HG02943 (cell line): ENCODE data around the gene LSMEM2.
"Not testable (repeated sequence)": the region's sequence is repeated elsewhere in the genome, so short reads cannot be mapped to it uniquely, and the experiment has no call there.

Experiments
- ATAC-seq: cut with Tn5 transposase; IDR thresholded peaks from one replicate; pipeline ENCODE4 v1.9.1; 2021; ENCODE audit warnings: mild to moderate bottlenecking, low read depth, moderate library complexity; ENCODE audit not compliant: unreplicated experiment

The LSMEM2 gene

DNA sequence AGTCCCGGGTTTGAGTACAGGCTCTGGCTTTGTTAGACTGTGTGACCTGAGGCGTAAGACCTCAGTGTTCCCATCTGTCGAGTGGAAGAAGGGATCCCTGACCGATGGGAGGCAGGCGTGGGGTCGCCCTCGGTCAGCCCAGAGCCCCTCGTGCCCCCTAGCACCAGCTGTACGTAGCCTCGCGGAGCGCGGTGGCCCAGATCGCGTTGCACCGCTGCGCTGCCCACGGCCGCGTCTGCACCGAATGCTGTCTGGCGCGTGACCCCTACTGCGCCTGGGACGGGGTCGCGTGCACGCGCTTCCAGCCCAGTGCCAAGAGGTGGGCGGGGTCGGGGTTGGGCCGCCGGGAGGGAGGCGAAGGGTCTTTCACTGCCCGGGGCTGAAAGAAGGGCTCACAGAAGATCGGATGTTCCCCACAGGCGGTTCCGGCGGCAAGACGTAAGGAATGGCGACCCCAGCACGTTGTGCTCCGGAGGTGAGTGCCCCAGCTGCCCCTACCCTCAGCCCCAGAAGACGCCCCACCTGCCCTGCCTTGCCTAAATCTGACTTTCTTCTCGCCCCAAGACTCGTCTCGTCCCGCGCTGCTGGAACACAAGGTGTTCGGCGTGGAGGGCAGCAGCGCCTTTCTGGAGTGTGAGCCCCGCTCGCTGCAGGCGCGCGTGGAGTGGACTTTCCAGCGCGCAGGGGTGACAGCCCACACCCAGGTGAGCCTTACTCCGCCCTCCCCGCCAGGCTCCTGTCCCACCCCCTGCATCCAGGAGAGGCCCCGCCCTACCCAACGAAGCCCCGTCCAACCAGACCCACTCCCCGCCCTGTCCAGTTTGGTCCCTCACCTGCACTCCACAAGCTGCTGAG lies 3.5 kb upstream of the LSMEM2 start:
- no peak for ATAC-seq

GRCh38 chr3:50275996-50276761 lies 2.7 kb upstream of the LSMEM2 start:
- ATAC-seq, result no peak

DNA sequence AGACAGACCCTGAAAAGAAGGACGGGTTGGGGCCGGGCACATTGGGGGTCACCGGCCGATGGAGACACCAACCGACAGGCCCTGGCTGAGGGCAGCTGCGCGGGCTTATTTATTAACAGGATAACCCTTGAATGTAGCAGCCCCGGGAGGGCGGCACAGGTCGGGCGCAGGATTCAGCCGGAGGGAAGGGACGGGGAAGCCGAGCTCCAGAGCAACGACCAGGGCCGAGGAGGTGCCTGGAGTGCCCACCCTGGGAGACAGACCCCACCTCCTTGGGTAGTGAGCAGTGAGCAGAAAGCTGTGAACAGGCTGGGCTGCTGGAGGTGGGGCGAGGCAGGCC lies 2.2 kb upstream of the LSMEM2 start:
- no peak for ATAC-seq

- no peak for ATAC-seq
Measured at GRCh38 chr3:50278123-50278879, 586 bp upstream of the LSMEM2 start.

GRCh38 chr3:50279255-50280016 lies 549 bp downstream of the LSMEM2 start:
- no peak for ATAC-seq

GRCh38 chr3:50284121-50284520 lies 5.2 kb downstream of the LSMEM2 start:
- ATAC-seq, result not testable (repeated sequence)

DNA sequence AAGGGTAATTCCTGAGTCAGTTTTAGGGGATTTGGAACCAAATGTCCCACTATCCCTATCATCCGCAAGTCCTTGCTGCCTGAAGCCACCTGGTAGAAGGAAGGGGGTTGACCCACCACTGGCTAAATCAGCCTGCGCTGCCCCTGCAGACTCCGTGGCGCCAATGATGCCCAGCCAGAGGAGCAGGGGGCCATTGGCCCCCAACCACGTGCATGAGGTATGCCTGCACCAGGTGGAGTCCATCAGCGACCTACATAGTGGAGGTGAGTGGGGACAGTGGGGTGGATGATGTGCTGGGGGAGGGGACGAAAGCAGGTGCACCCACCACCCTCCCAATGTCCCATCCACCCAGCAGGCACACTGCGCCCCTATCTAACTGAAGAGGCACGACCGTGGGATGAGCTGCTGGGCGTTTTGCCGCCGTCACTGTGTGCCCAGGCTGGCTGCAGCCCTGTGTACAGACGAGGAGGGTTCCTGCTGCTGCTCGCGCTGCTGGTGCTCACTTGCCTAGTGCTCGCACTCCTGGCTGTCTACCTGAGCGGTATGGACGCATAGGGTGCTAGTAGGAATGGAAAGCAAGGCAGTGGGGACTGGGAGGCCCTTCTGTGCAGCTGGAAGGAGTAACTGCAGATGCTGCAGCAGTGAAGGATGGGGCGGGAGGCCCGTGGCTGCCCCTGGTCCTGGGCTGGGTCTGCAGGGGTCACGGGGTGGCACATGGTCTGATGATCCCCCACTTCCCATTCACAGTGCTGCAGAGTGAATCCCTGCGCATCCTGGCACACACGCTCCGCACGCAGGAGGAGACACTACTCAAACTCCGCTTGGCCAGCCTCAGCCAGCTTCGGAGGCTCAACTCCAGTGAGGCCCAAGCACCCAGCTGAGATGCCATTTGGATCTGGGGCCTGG lies 7.7 kb downstream of the LSMEM2 start:
- ATAC-seq, result no peak

- ATAC-seq, result no peak
Measured at GRCh38 chr3:50287262-50287661, 8.4 kb downstream of the LSMEM2 start.

DNA sequence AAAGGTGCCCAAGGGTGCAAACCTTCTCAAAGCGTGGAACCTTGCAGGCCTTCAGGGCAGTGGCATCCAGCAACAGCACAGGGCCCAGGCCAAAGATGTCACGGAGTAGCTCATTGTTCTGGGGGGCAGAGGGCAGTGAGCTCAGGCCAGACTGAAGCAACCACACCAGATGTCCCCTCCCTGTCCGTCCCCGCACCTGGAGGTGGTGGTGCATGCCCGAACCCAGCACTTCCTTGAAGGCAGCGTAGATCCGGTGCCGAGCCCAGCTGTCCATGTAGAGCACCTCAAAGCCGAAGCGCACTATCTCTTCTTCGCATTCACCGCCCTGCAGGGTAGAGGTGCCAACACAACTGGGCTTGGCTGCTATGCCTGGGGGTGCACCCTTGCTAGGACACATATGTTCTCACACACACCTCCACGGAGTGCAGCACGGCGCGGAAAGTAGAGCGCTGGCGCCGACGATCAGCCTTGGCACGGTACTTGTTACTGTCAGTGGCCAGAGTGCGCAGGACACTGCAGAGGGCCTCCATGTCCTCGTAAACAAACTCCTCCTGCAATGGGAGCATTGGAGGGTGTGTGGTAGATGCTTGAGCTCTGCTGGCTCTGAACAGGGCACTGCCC lies 9.6 kb downstream of the LSMEM2 start:
- ATAC-seq, result no peak

DNA sequence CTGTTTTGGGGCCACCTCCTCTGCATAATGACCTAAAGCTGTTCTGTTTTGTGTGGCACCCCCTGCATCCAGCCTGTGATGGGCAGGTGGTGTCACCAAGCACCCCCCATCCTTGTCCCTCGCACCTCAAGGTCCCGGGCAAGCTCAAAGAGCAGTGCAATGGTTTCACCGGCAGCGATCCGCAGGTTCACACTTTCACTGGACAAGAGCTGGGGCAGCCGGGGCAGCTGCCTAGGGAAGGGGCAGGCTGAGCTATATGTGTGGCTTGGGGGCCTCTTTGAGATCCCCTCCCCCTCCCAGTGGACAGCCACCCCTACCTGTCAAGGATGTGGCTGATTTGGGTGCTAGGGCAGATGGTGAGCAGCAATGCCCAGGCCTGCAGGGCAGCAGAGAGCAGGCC lies 10.2 kb downstream of the LSMEM2 start:
- no peak for ATAC-seq

DNA sequence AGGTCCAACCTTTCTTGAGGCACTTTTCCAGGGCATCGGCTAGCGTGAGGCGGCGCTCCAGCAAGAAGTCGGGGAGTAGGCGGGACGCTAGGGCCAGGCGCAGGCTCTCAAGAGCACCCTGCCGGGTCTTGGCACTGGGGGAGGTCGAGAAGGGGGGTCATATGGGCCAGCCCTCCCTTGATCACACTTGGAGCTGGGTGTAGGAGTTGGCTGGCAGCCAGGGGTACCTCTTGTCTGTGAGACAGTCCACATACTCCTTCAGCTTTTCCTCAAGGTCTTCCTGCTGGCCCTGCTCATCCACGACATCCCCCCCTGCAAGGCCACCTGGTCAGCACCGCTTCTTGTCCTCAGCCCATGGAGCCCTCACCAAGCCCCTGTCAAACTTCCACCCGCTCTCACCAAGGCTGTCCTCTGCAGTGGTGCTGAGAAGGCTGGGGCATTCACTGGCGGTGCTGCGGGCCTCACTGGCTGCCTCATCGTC lies 11.3 kb downstream of the LSMEM2 start:
- ATAC-seq, result no peak

- peak; percentile 87 for ATAC-seq
Measured at GRCh38 chr3:50292159-50293078, 13.5 kb downstream of the LSMEM2 start, which contains the start of gene IFRD2. Gene IFRD2 (minus strand): TSS chr3:50292429. CDS start chr3:50292274, 155 bp downstream.

DNA sequence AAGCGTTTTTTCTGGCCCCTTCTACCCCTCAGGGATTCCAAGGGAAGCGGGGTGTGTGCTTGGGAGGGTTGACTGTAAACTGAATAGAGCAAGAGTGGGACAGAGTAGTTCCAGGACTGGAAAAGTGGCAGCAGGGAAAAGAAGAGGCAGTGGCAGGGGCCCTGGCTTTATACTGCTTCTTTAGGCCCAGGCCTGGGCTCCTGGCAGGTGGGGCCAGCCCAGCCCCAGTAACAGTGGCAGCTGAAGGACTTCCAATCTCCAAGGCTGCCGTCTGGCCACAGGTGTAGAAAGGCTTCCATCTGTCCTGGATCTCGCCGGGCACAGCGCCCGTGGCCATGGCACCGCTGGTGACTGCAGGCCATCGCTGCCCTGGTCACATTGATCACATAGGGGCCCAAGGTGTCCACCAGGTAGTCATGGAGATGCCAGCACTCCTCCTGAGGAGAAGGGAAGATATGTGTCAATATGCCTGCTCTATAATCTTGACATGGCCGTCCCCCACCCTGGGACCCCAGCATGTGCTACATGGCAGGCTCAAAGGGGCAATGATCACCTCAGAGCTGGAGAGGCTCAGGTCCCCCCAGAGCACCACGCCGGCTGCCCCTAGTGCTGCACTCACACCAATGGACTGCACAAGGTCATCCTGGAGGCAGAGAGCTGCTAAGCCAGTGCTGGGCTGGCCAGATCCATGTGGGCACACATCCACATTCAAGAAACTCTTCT lies 14.4 kb downstream of the LSMEM2 start:
- ATAC-seq, result no peak

DNA sequence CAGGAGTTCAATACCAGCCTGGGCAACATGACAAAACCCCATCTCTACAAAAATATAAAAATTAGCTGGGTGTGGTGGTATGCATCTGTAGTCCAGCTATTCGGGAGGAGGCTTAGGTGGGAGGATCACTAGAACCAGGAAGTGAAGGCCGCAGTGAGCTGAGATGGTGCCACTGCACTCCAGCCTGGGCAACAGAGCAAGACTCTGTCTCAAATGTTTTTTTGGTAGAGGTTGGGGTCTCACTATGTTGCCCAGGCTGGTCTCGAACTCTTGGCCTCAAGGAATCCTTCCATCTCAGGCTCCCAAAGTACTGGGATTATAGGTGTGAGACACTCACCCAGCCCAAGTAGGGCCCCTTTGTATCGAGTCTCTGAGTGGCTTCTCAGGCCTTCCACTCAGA lies 15.2 kb downstream of the LSMEM2 start:
- ATAC-seq, result no peak

- no peak for ATAC-seq
Measured at GRCh38 chr3:50294492-50295403, 15.9 kb downstream of the LSMEM2 start.
